PC-9 (cell line): ENCODE results near the gene CDK5RAP1. TPM values are rescaled to one million over a fixed set of nuclear protein-coding genes. Genes with fewer than 3 reads are reported as not detected.

ENCODE experiments used
- BruUV-seq: library from RNA; stranded (reverse); fragments of 400-500 nt; replicated peaks from 2 replicates; lab custom pipeline; 2021; lab: Mats Ljungman, UMichigan
- CTCF ChIA-PET: fragments of 300-600 bp; sonication (Branson Sonifier 250); formaldehyde crosslinking; loops from one replicate; lab custom pipeline; 2022; ENCODE audit warnings: antibody characterized with exemption; lab: Charles Lee
- POLR2A ChIA-PET: fragments of 300-600 bp; sonication (Branson Sonifier 250); formaldehyde crosslinking; loops from one replicate; lab custom pipeline; 2022; ENCODE audit warnings: antibody characterized with exemption; ENCODE audit not compliant: unreplicated experiment; lab: Charles Lee
- DNase-seq, 2 experiments: peaks; one replicate each; pipeline versions ENCODE4 v3.0.0 to v3.0.0-alpha.2; 2015 to 2022; ENCODE audit warnings: mixed read lengths in 1 of 2
- H2AFZ ChIP-seq: fragments of 200-600 bp; sonication (generic); 2 replicates; pipeline ENCODE4 v1.8.1; 2017; ENCODE audit warnings: antibody characterized with exemption
- H3F3A ChIP-seq: fragments of 200-600 bp; sonication (generic); 2 replicates; pipeline ENCODE4 v1.8.1; 2017; ENCODE audit warnings: antibody characterized with exemption, mild to moderate bottlenecking, low read depth; ENCODE audit not compliant: insufficient read depth
- H3K27ac ChIP-seq: fragments of 200-600 bp; sonication (generic); 2 replicates; pipeline ENCODE4 v1.6.1; 2016; ENCODE audit warnings: mixed run types
- H3K27me3 ChIP-seq: fragments of 200-600 bp; sonication (generic); 2 replicates; pipeline ENCODE4 v1.6.1; 2016; ENCODE audit warnings: low read depth, mixed run types; ENCODE audit not compliant: insufficient read depth
- H3K36me3 ChIP-seq: fragments of 200-600 bp; sonication (generic); 2 replicates; pipeline ENCODE4 v1.6.1; 2016; ENCODE audit warnings: low read depth, mixed run types
- H3K4me1 ChIP-seq: fragments of 200-600 bp; sonication (generic); replicated peaks from 2 replicates; pipeline ENCODE4 v1.6.1; 2016; ENCODE audit warnings: mixed run types; ENCODE audit not compliant: insufficient read depth
- H3K4me2 ChIP-seq: fragments of 200-600 bp; sonication (generic); 2 replicates; pipeline ENCODE4 v1.6.1; 2017; ENCODE audit warnings: mixed run types
- H3K4me3 ChIP-seq: fragments of 200-600 bp; sonication (generic); 2 replicates; pipeline ENCODE4 v1.6.1; 2016; ENCODE audit warnings: mixed run types
- H3K79me2 ChIP-seq: fragments of 200-600 bp; sonication (generic); 2 replicates; pipeline ENCODE4 v1.6.1; 2017; ENCODE audit warnings: low read depth, mixed run types
- H3K9me2 ChIP-seq: fragments of 200-600 bp; sonication (generic); 2 replicates; pipeline ENCODE4 v1.8.1; 2017; ENCODE audit warnings: mild to moderate bottlenecking; ENCODE audit not compliant: insufficient read depth
- H3K9me3 ChIP-seq: fragments of 200-600 bp; sonication (generic); 2 replicates; pipeline ENCODE4 v1.8.1; 2016; ENCODE audit warnings: low read depth; ENCODE audit not compliant: insufficient read depth
- H4K20me1 ChIP-seq: fragments of 200-600 bp; sonication (generic); 2 replicates; pipeline ENCODE4 v1.8.1; 2017; ENCODE audit not compliant: insufficient read depth
- CTCF ChIP-seq: fragments of 200-600 bp; sonication (generic); conservative IDR thresholded peaks from 2 replicates; pipeline ENCODE4 v1.6.1; 2017; ENCODE audit warnings: mixed run types, antibody characterized with exemption, mild to moderate bottlenecking, moderate library complexity
- EZH2 ChIP-seq: fragments of 200-600 bp; sonication (generic); IDR thresholded peaks from 2 replicates; pipeline ENCODE4 v1.8.0; 2017; ENCODE audit warnings: antibody characterized with exemption, low read depth
- intact Hi-C: fragments of 100-400 bp; cut with micrococcal nuclease; formaldehyde crosslinking; loops from one replicate; pipeline ENCODE4 v1.10.0; 2022; ENCODE audit not compliant: unreplicated experiment
- total RNA-seq: library from RNA; stranded (reverse); gene quantifications from 2 replicates; pipeline ENCODE4 v1.2.3, GENCODE V29; 2021

Gene CDK5RAP1
- total RNA-seq, 1 experiment from 2014 or later = 45.3 TPM

GRCh38 chr20:33349493-33349892, 51.8 kb downstream of the CDK5RAP1 start:
- ChIA-PET CTCF (no interaction called here), POLR2A (no interaction called here)
- H3K27me3 ChIP-seq = no peaks in the 10 kb centered on the region
- no peaks in the 10 kb centered on the region for H3K9me3 ChIP-seq
- H3K4me1 ChIP-seq = no peaks in the 10 kb centered on the region
- H2AFZ ChIP-seq = no peak overlapping the region
- no peaks in the 10 kb centered on the region for H3F3A ChIP-seq
- TF ChIP-seq CTCF = no peak
- TF ChIP-seq EZH2 = no peak
- no TSS peak for BruUV-seq
- no peak overlapping the region for H3K27ac ChIP-seq
- no peak overlapping the region for H3K4me3 ChIP-seq
- H3K36me3 ChIP-seq = no peaks in the 10 kb centered on the region
- H3K79me2 ChIP-seq = no peaks in the 10 kb centered on the region
- no peak for DNase-seq
- H3K4me2 ChIP-seq = no peak overlapping the region
- no peaks in the 10 kb centered on the region for H4K20me1 ChIP-seq
- no peaks in the 10 kb centered on the region for H3K9me2 ChIP-seq
- intact Hi-C loops = no loop called here

GRCh38 chr20:33348136-33348937, 53.0 kb downstream of the CDK5RAP1 start:
- Histone ChIP-seq H3K4me1 (no peaks in the 10 kb centered on the region), H3K79me2 (no peaks in the 10 kb centered on the region), H2AFZ (no peak overlapping the region), H3K36me3 (no peaks in the 10 kb centered on the region), H3F3A (no peaks in the 10 kb centered on the region), H3K9me2 (no peaks in the 10 kb centered on the region), H3K4me2 (no peak overlapping the region), H4K20me1 (no peaks in the 10 kb centered on the region), H3K27me3 (no peaks in the 10 kb centered on the region), H3K9me3 (no peaks in the 10 kb centered on the region), H3K4me3 (no peak overlapping the region), H3K27ac (no peak overlapping the region)
- intact Hi-C loops = no loop called here
- BruUV-seq = no TSS peak
- ChIA-PET CTCF (interaction anchor here (0.6 kb wide), 1 partner anchor 444 kb away, joined by 4 read pairs; no protein-coding TSS in a partner anchor), POLR2A (no interaction called here)
- DNase-seq = no peak
- TF ChIP-seq EZH2 = no peak
- TF ChIP-seq CTCF = no peak

GRCh38 chr20:33345342-33345741, 56.0 kb downstream of the CDK5RAP1 start:
- Histone ChIP-seq H2AFZ (no peak overlapping the region), H3K4me1 (no peaks in the 10 kb centered on the region), H3K27me3 (no peaks in the 10 kb centered on the region), H3K9me3 (no peaks in the 10 kb centered on the region), H3K9me2 (no peaks in the 10 kb centered on the region), H3K4me3 (no peak overlapping the region), H4K20me1 (no peaks in the 10 kb centered on the region), H3K27ac (no peak overlapping the region), H3K79me2 (no peaks in the 10 kb centered on the region), H3K4me2 (no peak overlapping the region), H3F3A (no peaks in the 10 kb centered on the region), H3K36me3 (no peaks in the 10 kb centered on the region)
- TF ChIP-seq CTCF (no peak), EZH2 (no peak)
- BruUV-seq = no TSS peak
- ChIA-PET POLR2A (interaction anchor here (0.7 kb wide), 1 partner anchor 41 kb away, joined by 3 read pairs; no protein-coding TSS in a partner anchor), CTCF (no interaction called here)
- intact Hi-C loops = no loop called here
- DNase-seq = no peak
